A204.1 (cell line): ENCODE data around the gene CDC27.
"Not testable (repeated sequence)": the region's sequence is repeated elsewhere in the genome, so short reads cannot be mapped to it uniquely, and the experiment has no call there.

Experiments used
- FAIRE-seq: peaks from 2 replicates; lab custom pipeline; 2012; peaks lifted over from hg19 to GRCh38; lab: Jason Lieb, UNC

CDC27 gene

DNA sequence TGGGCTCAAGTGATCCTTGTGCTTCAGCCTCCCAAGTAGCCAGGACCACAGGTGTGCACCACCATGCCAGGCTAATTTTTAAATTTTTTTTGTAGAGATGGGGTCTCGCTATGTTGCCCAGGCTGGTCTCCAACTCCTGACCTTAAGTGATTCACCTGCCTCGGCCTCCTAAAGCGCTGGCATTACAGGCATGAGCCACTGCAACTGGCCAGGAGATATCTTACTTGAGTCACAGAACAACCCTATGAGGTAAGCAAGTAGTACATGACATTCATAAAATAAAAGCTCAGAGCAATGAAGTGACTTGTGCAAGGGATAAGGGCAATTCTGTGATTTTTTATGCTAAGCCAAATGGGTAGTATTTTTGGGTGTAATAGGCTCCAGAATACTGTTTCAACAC lies 57.3 kb downstream of the CDC27 start:
- no peak for FAIRE-seq

DNA sequence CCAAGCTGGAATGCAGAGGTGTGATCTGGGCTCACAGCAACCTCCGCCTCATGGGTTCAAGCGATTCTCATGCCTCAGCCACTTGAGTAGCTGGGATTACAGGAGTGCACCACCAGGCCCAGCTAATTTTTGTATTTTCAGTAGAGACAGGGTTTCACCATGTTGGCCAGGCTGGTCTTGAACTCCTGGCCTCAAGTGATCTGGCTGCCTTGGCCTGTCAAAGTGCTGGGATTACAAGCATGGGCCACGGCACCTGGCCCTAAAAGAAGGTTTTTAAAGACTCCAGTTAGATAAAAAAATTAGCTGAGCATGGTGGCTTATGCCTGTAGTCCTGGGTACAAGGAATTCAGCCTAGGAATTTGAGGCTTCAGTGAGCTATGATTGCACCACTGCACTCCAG lies 62.3 kb downstream of the CDC27 start:
- not testable (repeated sequence) for FAIRE-seq

DNA sequence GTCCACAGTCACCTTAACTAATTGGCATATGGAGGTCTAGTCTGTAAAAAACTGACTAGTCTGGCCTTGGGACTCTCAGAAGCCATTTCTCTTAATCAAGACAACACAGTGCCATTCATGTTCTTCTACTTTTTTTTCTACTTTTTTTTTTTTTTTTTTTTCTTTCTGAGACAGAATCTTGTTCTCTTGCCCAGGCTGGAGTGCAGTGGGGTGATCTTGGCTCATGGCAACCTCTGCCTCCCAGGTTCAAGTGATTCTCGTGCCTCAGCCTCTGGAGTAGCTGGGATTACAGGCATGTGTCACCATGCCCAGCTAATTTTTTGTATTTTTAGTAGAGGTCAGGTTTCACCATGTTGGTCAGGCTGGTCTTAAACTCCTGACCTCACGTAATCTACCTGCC lies 65.8 kb downstream of the CDC27 start:
- FAIRE-seq, result not testable (repeated sequence)

DNA sequence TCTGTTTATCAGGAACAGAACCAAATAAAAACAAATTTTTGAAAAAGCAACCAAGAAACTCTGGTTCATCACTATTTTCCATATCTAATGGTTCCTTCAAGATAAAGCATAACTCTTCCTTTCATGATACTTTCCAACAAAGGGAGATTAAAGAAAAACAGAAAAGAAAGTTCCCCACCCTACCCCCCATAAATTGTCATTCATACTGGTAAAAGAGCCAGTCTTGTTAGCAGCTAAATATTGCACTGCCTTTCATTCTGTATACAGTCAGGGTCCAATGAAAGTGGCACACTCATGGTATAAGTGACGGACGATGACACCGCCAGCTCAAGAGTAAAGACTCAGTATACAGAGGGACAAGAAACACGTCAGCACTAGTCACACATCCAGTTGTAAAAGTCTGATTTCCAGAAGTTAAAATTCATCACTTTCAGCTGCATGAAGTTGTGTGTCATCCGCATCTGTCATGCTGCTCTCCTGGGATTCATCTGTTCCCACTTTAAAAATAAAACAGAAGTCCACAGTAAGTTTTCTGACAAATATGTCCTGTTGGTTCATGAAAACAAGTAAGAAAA lies 68.5 kb downstream of the CDC27 start:
- no peak for FAIRE-seq

DNA sequence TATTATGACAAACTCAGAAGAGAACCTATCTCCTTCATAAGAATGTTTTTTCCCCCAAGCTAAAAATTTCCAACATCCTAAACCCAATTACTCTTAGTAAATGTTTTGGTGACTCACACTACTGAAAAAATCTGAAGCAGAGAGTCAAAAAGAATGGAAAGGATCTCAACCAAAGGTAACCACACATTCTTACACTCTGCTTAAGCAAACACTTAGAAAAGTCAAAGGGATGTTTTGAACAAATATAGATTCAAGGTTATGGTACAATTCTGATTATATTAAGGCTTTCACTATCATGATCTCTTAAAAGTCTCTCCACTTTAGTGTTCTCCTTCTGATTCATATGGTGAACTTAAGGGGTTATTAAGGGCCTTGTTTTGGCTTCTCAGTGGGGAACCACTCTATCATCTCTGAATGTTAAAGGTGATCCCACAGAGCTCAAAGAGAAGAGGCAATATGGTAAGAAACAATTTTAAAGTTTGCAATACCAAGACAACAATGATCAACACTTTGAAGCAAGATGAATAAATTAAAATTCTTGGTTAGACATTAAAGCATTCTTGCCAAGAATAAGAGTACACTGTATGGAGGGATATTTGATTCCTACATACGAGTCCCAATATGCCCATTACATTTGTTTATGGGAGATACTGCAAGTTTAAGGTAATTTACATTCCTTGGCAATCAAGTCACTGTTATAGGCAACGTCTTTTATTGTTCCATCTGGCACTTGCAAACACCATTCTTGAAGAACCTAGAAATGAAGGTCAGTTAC lies 69.2 kb downstream of the CDC27 start:
- FAIRE-seq, result no peak

DNA sequence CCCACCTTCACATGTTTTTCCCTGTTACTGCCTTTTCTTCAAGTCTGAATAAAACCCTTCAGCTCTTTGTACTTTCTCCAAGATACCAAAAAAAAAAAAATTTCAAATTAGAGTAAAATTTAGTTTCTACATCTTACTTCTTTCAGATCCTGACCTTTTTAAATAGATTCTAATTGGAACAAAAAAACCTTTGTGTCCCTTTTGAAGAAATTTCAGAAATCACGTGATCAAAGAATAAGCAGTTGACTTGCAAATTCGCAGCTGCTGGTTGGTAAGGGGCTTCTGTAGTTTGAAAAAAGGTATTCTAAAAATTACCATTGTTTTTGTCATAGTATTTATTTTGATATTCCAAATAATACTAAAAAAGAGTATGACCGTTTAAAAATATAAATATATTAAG lies 71.7 kb downstream of the CDC27 start:
- FAIRE-seq, result no peak

DNA sequence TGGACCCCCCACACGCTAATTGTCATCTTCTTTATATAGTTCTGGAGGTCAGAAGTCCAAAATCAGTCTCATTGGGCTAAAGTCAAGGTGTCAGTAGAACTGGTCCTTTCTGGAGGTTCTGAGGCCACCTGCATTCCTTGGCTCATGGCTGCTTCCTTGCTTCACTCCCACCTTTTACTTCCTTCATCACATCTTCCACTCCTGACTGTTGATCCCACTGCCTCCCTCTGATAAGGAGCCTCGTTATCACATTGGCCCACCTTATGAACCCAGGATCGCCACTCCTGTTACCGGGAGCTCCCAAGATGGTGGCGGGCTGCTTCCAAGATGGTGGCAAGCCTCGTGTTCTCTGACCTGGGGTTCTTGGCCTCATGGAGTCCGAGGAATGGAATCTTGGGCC lies 83.0 kb downstream of the CDC27 start:
- FAIRE-seq, result no peak

DNA sequence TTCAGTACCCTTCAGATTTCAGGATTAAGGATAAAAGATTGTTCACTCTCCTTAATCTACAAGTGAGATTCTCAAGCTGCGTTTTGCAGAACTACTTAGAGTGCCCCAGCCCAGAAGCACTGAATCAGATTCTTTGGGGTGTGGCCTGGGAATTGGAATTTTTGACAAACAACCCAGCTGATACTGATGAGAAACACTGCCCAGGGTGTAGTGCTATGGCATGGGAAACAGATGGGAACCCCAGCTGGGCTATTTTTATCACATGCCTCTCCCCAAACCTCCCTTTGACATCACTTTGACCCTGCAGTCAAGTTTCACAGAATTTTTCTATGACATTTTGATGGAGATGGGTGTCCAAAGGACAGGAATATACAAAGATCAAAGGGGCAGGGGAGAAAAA lies 83.8 kb downstream of the CDC27 start:
- FAIRE-seq, result not testable (repeated sequence)

DNA sequence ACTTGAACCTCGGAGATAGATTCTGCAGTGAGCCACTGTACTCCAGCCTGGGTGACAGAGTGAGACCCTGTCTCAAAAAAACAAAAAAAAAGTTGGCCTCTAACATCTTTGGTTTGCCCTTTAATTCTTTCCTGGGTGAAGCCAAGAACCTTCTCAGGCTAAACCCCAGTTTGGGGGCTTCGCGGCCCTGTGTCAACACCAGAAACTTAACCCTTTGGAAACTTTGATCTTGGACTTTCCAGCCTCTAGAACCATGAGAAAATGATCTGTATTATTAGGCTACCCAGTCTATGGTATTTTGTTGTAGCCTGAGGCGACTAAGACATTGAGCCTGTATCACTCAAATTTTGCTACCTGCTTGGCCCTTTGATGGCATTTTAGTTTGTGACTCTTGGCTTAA lies 86.2 kb downstream of the CDC27 start:
- FAIRE-seq, result no peak

DNA sequence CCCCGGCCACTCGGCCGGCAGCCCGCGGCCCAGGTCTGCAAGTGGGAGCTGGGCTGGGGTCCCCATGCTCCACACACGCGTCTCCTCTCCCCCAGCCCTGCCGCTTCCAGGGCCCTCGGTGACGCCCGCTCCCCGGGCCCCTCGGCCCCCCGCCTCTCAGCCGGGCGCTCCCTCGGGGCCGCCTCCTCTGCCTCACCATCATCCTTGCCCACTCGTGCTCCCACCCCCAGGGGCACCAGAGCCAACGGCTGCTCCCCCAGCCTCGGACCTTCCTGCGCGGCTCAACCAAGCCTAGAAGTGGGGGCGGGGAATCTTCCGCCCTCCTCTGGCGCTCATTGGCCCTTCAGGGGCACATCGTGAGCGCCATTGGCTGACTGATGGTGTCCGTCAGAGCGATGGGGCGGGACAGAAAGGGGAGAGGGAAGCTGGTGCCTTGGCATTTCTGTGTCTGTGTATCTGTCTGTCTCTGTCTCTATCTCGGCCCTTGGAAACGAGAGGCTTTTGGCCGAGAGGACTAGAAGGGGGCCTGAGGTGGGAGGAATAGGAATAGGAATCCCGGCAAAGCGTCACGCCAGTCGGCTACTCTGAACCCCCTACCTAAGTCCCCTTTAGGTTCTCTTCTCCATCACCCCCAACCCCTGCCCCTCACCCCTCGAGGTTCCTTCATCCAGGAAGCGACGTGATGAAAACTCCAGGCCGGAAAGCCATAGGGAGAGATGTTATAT lies 88.9 kb downstream of the CDC27 start:
- FAIRE-seq, result peak; percentile 83

DNA sequence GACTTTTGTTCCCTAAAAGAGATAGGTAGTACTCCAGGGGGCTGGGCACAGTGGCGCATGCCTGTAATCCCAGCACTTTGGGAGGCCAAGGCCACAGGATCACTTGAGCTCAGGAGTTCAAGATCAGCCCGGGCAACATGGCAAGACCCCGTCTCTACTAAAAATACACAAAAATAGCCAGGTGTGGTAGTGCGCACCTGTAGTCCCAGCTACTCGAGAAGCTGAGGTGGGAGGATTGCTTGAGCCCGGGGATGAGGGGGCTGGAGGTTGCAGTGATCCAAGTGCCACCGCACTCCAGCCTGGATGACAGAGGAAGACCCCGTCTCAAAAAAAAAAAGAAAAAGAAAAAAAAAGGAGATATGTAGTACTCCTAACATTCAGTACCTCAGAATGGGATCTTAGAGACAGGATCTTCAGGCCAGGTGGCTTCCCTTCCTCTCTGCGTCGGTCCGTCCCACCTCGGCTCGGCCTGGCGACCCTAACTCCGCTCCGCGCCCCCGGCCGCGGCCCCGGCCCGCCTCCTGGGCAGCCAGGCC lies 89.6 kb downstream of the CDC27 start:
- FAIRE-seq, result no peak

DNA sequence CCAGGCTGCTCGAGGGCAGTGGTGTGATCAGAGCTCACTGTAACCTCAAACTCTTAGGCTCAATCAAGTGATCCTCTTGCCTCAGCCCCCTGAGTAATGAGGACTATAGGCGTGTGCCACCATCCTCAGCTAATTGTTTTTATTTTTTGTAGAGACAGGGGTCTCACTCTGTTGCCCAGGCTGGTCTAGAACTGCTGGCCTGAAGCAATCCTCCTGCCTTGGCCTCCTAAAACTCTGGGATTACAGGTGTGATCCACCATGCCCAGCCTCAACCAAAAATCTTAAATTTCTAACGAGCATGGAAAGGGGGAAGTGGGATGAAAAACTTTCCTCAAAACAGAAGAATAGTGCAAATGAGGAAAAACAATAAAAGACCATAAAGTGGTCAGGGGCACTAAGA lies 92.8 kb downstream of the CDC27 start:
- FAIRE-seq, result no peak

DNA sequence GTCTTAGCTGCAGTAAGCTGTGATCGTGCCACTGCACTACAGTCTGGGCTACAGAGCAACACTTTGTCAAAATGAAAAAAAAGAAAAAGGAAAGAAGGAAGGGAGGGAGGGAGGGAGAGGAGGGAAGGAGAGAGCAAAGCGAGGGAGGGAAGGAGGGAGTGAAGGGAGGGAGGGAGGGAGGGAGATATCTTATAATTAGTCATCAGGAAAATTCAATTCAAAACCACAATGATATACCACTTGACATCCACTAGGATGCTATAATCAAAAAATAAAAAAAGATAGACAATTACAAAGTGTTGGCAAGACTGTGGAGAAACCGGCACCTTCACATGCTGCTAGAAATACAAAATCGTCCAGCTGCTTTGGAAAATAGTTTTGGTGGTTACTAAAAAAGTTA lies 93.8 kb downstream of the CDC27 start:
- no peak for FAIRE-seq

DNA sequence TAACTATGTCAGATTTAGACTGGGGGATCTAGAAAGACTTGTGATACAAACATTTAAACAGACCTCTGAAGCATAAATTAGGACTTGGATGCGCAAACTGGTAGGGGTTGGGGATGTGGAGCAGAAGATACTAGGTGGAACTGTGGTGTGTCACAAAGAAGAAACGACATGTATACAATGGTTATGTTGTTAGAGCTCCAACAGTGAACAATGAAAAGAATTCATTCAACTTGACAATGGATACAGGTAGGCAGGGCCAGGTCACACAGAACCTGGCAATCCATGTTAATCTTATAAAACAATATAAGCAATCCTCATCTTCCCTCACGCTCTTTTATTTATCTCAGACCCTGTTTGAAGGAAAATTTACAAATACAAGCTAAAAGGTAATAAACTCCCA lies 102.0 kb downstream of the CDC27 start:
- no peak for FAIRE-seq

DNA sequence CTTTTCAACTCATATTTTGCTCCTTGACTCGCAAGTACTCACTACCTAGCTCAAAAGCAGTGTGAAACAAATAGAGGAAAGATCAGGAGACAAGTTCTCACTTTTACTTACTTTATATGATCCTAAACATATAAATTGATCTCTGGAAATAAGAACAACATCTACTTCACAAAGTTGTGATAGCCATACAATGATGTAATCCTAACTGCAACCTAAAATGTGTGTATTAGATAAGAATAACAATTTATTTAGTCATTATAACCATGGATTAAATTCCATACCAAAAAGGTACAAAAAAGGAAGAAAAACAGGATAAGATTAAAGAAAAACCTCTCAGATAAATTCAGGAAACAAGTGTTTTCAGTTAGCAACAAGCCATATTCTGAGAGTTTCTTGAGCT lies 103.4 kb downstream of the CDC27 start:
- FAIRE-seq, result no peak

DNA sequence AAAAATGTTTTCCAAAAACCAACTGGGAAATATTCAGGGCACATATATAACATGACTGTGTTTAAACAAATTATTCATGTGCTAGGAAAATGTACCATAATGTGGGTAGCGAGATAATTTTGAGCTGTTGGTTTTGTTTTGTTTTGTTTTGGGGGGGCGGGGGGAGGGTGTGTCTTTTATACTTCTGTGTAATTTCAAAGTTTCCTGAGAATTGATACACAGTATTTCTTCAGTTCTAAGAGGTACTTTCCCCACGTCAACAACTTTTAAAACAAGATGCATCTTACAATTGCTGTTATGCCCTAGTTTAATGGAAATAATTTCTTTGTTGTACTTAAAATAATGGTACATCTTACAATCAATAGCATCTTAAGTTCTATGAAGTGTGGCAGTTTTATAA lies 110.3 kb downstream of the CDC27 start:
- FAIRE-seq, result no peak

DNA sequence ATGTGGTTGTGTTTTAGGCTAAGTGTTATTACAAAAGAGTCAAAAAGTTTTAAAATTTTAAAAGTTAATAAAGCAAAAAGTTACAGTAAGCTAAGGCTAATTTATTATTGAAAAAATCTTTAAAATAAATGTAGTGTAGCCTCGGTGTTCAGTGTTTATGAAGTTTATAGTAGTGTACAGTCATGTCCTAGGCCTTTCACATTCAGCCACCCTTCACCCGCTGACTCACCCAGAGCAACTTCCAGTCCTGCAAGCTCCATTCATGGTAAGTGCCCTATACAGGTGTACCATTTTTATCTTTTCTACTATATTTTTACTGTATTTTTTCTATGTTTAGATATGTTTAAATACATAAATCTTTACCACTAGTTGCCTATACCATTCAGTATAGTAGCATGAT lies 111.5 kb downstream of the CDC27 start:
- no peak for FAIRE-seq

DNA sequence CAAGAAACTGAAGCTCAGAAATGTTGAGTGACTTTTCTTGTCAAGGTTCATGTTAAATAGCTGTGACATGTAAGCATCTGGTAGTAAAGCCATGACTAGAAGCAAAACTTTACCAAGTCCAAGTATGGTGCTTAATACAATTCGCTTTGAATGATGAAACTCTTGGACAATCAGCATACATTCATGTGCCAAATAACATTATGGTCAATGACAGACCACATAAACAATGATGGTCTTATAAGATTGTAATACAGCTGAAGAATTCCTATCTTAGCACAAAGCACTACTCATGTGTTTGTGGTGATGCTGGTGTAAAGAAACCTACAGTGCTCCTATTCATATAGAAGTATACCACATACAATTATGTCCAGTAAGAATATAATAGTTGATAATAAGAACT lies 112.9 kb downstream of the CDC27 start:
- no peak for FAIRE-seq

DNA sequence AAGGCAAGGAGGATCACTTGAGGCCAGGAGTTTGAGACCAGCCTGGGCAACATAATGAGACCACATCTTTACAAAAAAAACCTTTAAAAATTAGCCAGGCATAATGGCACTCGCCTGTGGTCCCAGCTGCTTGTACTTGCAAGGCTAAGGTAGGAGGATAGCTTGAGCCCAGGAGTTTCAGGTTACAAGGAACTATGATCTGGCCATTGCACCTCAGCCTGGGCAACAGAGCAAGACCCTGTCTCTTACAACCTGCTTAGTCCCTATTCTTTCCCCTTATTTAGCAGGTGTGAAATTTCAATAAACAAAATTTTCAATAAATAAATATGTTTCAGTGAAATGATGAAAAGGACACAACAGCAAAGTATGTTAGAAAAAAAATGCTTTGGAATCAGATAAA lies 114.7 kb downstream of the CDC27 start:
- FAIRE-seq, result not testable (repeated sequence)

DNA sequence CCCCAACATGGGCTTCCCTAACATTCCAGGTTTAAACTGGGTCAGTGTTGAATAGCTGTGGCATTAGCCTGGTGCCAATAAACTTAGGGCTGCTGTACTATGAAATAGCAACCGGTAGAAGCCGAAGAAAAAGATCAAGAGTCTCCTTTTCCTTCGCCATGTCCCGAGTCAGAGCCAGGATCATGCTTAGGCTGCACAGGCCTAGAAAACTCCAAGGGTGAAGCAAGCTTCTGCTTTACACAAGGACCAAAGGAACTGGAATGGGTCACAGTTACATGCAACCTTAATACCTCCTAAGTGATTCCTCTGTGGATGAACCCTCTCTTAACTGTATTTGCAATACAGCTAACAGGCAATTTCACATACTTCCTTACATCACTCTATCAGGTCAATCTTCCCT lies 115.5 kb downstream of the CDC27 start:
- not testable (repeated sequence) for FAIRE-seq

DNA sequence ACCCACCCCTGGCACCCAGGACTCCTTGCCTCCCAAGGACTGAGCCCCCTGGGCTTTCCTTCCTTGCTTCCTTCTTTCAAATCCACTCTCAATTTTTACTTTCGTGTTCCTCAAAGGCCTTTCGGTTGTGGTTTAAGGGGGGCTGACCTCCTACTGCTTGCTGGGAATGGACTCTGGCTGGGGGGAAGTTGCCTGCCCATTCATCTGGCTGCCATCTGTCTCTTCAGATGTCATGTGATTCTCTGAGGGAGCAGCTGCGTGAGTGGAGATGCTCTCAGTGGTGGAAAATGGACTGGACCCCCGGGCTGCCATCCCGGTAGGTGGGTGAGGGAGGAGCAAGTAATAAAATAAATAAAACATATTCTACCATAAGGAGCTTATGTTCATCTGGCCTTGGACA lies 116.2 kb downstream of the CDC27 start:
- no peak for FAIRE-seq

DNA sequence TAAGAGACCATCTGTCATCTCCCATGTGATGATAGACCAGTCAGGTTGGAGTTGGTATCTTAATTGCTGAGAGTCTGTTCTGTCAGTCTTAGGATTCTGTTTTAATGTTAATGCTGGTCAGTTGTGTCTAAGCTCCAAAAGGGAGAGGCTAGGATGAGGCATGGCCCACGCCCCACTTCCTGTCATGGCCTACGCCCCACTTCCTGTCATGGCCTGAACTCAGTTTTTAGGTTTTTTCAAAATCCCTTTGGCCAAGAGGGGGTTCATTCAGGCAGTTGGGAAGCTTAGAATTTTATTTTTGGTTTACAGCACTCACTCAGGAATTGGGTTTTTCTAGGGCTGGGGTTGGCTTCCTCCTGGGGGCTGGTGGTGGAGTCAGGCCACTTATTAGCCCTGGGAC lies 117.9 kb downstream of the CDC27 start:
- not testable (repeated sequence) for FAIRE-seq

DNA sequence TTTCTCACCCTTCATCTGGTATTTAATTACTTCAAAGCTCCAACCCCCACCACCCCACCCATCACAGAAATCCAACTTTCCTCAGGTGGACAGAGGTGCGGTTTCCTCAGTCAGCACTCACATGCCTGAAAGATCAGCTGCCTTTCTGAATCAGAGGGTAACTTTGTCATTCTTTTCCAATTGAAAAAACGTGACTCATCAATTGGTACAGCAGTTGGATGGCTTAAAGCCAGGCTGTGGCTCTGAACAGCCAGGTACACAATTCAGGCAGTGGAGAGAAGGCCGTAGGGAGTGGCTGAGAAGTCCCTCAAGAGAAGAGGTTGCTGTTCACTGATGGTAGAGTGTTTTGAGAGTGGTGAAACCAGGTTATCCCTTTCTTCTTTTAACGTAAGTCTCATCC lies 118.8 kb downstream of the CDC27 start:
- FAIRE-seq, result not testable (repeated sequence)
